ENCODE data around the gene CAV1.
A peak's percentile ranks its signal among the peaks of the same experiment; 100 is the strongest.

The CAV1 gene

DNA sequence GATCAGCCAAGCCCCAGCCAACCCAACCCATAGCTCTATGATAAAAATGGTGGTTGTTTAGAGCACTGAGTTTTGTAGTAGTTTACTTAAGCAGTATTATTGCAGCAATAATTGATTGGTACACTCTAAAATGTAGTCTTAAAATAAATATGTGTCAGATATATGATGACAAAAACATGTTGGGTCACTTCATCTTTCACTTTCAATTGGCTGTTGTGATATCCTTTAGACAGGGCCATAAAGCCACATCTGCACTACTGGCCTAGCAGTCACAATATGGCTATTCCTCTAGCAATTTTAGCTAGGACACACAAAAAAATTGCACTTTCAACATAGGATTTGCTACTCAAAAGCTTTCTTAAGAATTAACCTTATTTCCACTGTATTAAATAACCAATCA lies 5.9 kb upstream of the CAV1 start:
- TF ChIP-seq, protein P1, sequence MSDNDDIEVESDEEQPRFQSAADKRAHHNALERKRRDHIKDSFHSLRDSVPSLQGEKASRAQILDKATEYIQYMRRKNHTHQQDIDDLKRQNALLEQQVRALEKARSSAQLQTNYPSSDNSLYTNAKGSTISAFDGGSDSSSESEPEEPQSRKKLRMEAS (IDR thresholded peaks at IDR 0.05): no peak
- TF ChIP-seq TAF1 (IDR thresholded peaks at IDR 0.05; ENCODE audit: low read depth) (no peak), TEAD4 (IDR thresholded peaks at IDR 0.05) (no peak), NFIC (IDR thresholded peaks at IDR 0.05) (no peak), ZBTB7A (IDR thresholded peaks at IDR 0.05; ENCODE audit: low read depth) (no peak), RAD21 (IDR thresholded peaks at IDR 0.05; ENCODE audit: low read depth) (no peak), YY1 (IDR thresholded peaks at IDR 0.05; ENCODE audit: low read depth) (no peak), CREB1 (IDR thresholded peaks at IDR 0.05; ENCODE audit: low read depth) (no peak), TCF12 (IDR thresholded peaks at IDR 0.05; ENCODE audit: low read depth) (no peak), EP300 (IDR thresholded peaks at IDR 0.05; ENCODE audit: borderline replicate concordance) (no peak)
- TF ChIP-seq, protein P2, sequence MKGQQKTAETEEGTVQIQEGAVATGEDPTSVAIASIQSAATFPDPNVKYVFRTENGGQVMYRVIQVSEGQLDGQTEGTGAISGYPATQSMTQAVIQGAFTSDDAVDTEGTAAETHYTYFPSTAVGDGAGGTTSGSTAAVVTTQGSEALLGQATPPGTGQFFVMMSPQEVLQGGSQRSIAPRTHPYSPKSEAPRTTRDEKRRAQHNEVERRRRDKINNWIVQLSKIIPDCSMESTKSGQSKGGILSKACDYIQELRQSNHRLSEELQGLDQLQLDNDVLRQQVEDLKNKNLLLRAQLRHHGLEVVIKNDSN (IDR thresholded peaks at IDR 0.05): no peak

DNA sequence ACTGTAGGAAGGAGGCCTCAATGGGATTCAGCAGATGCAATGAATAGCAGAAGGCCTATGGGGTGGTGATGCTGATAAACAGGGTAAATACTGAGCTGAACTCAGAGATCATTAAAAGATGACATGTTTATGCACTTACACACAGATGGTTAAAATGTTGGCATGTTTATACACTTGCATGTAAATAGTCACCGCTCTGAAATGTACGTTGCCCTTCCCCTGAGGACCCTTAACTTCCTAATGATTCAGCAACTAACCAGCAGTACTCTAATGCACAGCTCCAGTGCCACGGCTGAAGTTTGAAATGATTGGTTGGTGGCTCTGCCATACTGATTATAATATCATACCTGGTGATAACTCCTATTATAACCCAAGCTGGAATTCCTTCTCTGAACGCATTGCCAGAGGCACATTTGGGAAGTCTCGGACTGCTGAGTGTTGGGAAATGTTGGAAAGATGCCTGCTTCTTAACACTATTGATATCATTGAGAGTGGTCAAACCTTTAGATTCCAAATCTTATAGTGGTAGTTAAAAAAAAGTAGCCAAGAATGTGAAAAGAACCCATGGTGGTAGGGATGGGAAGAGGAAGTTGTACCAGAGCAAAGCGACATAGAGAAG lies 3.7 kb upstream of the CAV1 start:
- TF ChIP-seq, protein P3, sequence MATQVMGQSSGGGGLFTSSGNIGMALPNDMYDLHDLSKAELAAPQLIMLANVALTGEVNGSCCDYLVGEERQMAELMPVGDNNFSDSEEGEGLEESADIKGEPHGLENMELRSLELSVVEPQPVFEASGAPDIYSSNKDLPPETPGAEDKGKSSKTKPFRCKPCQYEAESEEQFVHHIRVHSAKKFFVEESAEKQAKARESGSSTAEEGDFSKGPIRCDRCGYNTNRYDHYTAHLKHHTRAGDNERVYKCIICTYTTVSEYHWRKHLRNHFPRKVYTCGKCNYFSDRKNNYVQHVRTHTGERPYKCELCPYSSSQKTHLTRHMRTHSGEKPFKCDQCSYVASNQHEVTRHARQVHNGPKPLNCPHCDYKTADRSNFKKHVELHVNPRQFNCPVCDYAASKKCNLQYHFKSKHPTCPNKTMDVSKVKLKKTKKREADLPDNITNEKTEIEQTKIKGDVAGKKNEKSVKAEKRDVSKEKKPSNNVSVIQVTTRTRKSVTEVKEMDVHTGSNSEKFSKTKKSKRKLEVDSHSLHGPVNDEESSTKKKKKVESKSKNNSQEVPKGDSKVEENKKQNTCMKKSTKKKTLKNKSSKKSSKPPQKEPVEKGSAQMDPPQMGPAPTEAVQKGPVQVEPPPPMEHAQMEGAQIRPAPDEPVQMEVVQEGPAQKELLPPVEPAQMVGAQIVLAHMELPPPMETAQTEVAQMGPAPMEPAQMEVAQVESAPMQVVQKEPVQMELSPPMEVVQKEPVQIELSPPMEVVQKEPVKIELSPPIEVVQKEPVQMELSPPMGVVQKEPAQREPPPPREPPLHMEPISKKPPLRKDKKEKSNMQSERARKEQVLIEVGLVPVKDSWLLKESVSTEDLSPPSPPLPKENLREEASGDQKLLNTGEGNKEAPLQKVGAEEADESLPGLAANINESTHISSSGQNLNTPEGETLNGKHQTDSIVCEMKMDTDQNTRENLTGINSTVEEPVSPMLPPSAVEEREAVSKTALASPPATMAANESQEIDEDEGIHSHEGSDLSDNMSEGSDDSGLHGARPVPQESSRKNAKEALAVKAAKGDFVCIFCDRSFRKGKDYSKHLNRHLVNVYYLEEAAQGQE (IDR thresholded peaks at IDR 0.05; ENCODE audit: low read depth): no peak
- no peak for TF ChIP-seq CEBPB (IDR thresholded peaks at IDR 0.05)
- no peak for TF ChIP-seq EGR1 (IDR thresholded peaks at IDR 0.05)
- no peak for TF ChIP-seq EP300 (IDR thresholded peaks at IDR 0.05; ENCODE audit: borderline replicate concordance)

DNA sequence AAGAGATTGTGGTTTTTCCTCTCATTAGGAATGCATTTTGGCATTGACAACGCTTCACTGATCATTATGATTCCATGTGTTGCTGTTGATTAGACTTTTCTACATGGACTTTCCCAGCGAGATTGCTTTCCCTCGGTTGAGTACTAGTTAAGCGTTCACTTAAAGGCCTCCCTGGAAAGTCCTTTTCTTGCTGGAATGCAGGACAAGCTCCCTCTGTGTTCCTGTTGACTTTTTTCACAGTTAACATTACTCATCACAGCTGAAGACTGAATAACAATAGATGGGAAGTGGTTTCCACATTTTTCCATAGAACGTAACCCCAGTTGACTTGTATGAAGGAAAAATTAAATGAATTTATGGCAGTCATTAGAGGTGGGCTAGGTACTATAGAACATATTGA lies 2.6 kb upstream of the CAV1 start:
- TF ChIP-seq CEBPB (IDR thresholded peaks at IDR 0.05): no peak; the same call in 1 of the 2 replicates
- TF ChIP-seq CREB1 (IDR thresholded peaks at IDR 0.05; ENCODE audit: low read depth): no peak
- TF ChIP-seq TEAD4 (IDR thresholded peaks at IDR 0.05): peak; percentile 85
- TF ChIP-seq TAF1 (IDR thresholded peaks at IDR 0.05; ENCODE audit: low read depth): no peak
- TF ChIP-seq, protein P3 (IDR thresholded peaks at IDR 0.05; ENCODE audit: low read depth): no peak
- TF ChIP-seq EP300 (IDR thresholded peaks at IDR 0.05; ENCODE audit: borderline replicate concordance): peak; percentile 77; the same call in 1 of the 2 replicates
- TF ChIP-seq, protein P1 (IDR thresholded peaks at IDR 0.05): no peak; the same call in 1 of the 2 replicates
- TF ChIP-seq, protein P2 (IDR thresholded peaks at IDR 0.05): no peak
- no peak for TF ChIP-seq RAD21 (IDR thresholded peaks at IDR 0.05; ENCODE audit: low read depth)
- peak; percentile 63 for TF ChIP-seq TCF12 (IDR thresholded peaks at IDR 0.05; ENCODE audit: low read depth)
- no peak; the same call in 1 of the 2 replicates for TF ChIP-seq NFIC (IDR thresholded peaks at IDR 0.05)
- no peak for TF ChIP-seq ZBTB7A (IDR thresholded peaks at IDR 0.05; ENCODE audit: low read depth)
- no peak for TF ChIP-seq EGR1 (IDR thresholded peaks at IDR 0.05)
- TF ChIP-seq YY1 (IDR thresholded peaks at IDR 0.05; ENCODE audit: low read depth): no peak
- peak; percentile 54; the same call in 1 of the 2 replicates for TF ChIP-seq FOXM1 (IDR thresholded peaks at IDR 0.05; ENCODE audit: borderline replicate concordance, low read depth)

DNA sequence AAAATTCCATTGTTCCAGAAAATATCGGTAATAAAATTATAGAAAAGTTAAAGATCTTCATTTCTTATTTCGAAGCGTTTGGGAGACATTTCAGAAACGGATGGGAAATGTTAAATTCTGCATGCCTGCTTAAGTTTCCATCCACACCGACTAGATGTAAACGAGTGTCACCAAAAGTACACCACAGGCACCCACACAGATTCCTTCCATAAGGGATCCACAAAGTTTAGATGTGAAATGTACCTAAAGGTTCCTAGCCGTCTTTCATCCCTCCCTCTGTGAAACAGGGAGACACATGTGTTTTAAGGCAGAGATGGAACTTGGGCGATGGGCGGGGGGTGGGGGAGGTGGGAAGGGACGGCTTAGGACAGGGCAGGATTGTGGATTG lies 621 bp upstream of the CAV1 start:
- TF ChIP-seq CREB1 (IDR thresholded peaks at IDR 0.05; ENCODE audit: low read depth) (no peak), TEAD4 (IDR thresholded peaks at IDR 0.05) (no peak), TCF12 (IDR thresholded peaks at IDR 0.05; ENCODE audit: low read depth) (no peak), FOXM1 (IDR thresholded peaks at IDR 0.05; ENCODE audit: borderline replicate concordance, low read depth) (no peak), YY1 (IDR thresholded peaks at IDR 0.05; ENCODE audit: low read depth) (no peak), RAD21 (IDR thresholded peaks at IDR 0.05; ENCODE audit: low read depth) (no peak), EP300 (IDR thresholded peaks at IDR 0.05; ENCODE audit: borderline replicate concordance) (no peak), CEBPB (IDR thresholded peaks at IDR 0.05) (no peak), ZBTB7A (IDR thresholded peaks at IDR 0.05; ENCODE audit: low read depth) (no peak), EGR1 (IDR thresholded peaks at IDR 0.05) (no peak), NFIC (IDR thresholded peaks at IDR 0.05) (no peak), TAF1 (IDR thresholded peaks at IDR 0.05; ENCODE audit: low read depth) (no peak)
- TF ChIP-seq, protein P3 (IDR thresholded peaks at IDR 0.05; ENCODE audit: low read depth): no peak
- TF ChIP-seq, protein P1 (IDR thresholded peaks at IDR 0.05): no peak
- TF ChIP-seq, protein P2 (IDR thresholded peaks at IDR 0.05): no peak
